HEK293T (cell line): ENCODE results near the gene MAFG.
A peak's percentile ranks its signal among the peaks of the same experiment; 100 is the strongest.

Experiments
- CTCF ChIA-PET: fragments of 350-600 bp; formaldehyde crosslinking; extraction: SDS; loops from one replicate; lab custom pipeline; 2021; ENCODE audit warnings: antibody characterized with exemption, inconsistent platforms; lab: Yijun Ruan, JAX
- POLR2A ChIA-PET: fragments of 350-600 bp; formaldehyde crosslinking; extraction: SDS; loops from one replicate; lab custom pipeline; 2020; ENCODE audit warnings: antibody characterized with exemption, inconsistent platforms; lab: Yijun Ruan, JAX
- DNase-seq: peaks from one replicate; pipeline ENCODE4 v3.0.0; 2012; ENCODE audit warnings: mixed read lengths; ENCODE audit errors: extremely low spot score
- ARNT ChIP-seq: fragments of 450-650 bp; IDR thresholded peaks from 2 replicates; pipeline ENCODE4 v1.6.1; 2017; ENCODE audit warnings: mild to moderate bottlenecking
- BHLHE40 ChIP-seq: fragments of 450-650 bp; IDR thresholded peaks from 2 replicates; pipeline ENCODE4 v1.6.1; 2016; ENCODE audit warnings: mild to moderate bottlenecking, moderate library complexity, borderline replicate concordance
- CTBP1 ChIP-seq: fragments of 450-650 bp; IDR thresholded peaks from 2 replicates; pipeline ENCODE4 v1.6.1; 2016; ENCODE audit warnings: borderline replicate concordance
- ELF4 ChIP-seq: fragments of 450-650 bp; IDR thresholded peaks from 2 replicates; pipeline ENCODE4 v1.6.1; 2017; ENCODE audit warnings: antibody characterized with exemption
- FOXA1 ChIP-seq: fragments of 450-650 bp; IDR thresholded peaks from 2 replicates; pipeline ENCODE4 v1.6.1; 2016; ENCODE audit warnings: mild to moderate bottlenecking
- FOXK2 ChIP-seq: fragments of 450-650 bp; IDR thresholded peaks from 2 replicates; pipeline ENCODE4 v1.6.1; 2016; ENCODE audit warnings: mild to moderate bottlenecking
- FOXM1 ChIP-seq: fragments of 450-650 bp; IDR thresholded peaks from 2 replicates; pipeline ENCODE4 v1.6.1; 2017; ENCODE audit warnings: mild to moderate bottlenecking, borderline replicate concordance
- HDGF ChIP-seq: fragments of 450-650 bp; IDR thresholded peaks from 2 replicates; pipeline ENCODE4 v1.6.1; 2017; ENCODE audit warnings: antibody characterized with exemption, borderline replicate concordance
- L3MBTL2 ChIP-seq: fragments of 450-650 bp; conservative IDR thresholded peaks from 2 replicates; pipeline ENCODE4 v1.6.1; 2016; ENCODE audit warnings: mild to moderate bottlenecking
- LEF1 ChIP-seq: fragments of 450-650 bp; IDR thresholded peaks from 2 replicates; pipeline ENCODE4 v1.6.1; 2017; ENCODE audit warnings: mild to moderate bottlenecking, borderline replicate concordance
- NFRKB ChIP-seq: fragments of 450-650 bp; IDR thresholded peaks from 2 replicates; pipeline ENCODE4 v1.6.1; 2016; ENCODE audit warnings: mild to moderate bottlenecking, moderate library complexity
- SP1 ChIP-seq: fragments of 450-650 bp; IDR thresholded peaks from 2 replicates; pipeline ENCODE4 v1.6.1; 2017
- SUZ12 ChIP-seq: fragments of 450-650 bp; IDR thresholded peaks from 2 replicates; pipeline ENCODE4 v1.6.1; 2016; ENCODE audit warnings: mild to moderate bottlenecking
- TARDBP ChIP-seq: fragments of 450-650 bp; IDR thresholded peaks from 2 replicates; pipeline ENCODE4 v1.6.1; 2016
- ZNF384 ChIP-seq: fragments of 450-650 bp; IDR thresholded peaks from 2 replicates; pipeline ENCODE4 v1.6.1; 2016
- TF ChIP-seq, protein P1 (sequence below): fragments of 450-650 bp; IDR thresholded peaks from 2 replicates; pipeline ENCODE4 v1.6.1; 2016

Gene MAFG

DNA sequence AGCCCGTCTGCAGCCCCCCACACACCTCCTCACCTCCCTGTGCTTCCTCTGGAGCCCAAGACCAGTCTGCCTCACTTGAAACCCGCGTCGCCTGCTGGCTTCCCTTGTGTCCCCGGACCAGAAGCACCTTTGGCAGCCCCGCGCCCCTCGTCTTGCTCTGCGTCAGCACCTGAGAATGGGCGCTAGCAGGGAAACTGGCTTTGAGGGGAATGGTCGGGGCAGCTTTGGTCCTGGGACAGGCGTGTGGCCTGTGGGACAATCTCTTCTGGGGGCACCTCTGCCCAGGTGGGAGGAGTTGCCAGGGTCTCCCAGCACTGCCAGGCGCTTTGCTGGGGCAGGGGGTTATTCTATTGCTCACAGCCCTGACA, 3.6 kb upstream of the MAFG start:
- DNase-seq = no peak
- POLR2A ChIA-PET = interaction anchor here (1.9 to 2.1 kb wide), 2 partner anchors 9 to 12 kb away, joined by 5 to 13 read pairs; no protein-coding TSS in a partner anchor
- CTCF ChIA-PET = no interaction called here
- TF ChIP-seq ZNF384 (no peak), FOXM1 (no peak), CTBP1 (no peak), TARDBP (no peak), BHLHE40 (no peak), SUZ12 (no peak), NFRKB (no peak), L3MBTL2 (no peak), ELF4 (no peak)
- TF ChIP-seq, protein P1, sequence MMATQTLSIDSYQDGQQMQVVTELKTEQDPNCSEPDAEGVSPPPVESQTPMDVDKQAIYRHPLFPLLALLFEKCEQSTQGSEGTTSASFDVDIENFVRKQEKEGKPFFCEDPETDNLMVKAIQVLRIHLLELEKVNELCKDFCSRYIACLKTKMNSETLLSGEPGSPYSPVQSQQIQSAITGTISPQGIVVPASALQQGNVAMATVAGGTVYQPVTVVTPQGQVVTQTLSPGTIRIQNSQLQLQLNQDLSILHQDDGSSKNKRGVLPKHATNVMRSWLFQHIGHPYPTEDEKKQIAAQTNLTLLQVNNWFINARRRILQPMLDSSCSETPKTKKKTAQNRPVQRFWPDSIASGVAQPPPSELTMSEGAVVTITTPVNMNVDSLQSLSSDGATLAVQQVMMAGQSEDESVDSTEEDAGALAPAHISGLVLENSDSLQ = no peak

DNA sequence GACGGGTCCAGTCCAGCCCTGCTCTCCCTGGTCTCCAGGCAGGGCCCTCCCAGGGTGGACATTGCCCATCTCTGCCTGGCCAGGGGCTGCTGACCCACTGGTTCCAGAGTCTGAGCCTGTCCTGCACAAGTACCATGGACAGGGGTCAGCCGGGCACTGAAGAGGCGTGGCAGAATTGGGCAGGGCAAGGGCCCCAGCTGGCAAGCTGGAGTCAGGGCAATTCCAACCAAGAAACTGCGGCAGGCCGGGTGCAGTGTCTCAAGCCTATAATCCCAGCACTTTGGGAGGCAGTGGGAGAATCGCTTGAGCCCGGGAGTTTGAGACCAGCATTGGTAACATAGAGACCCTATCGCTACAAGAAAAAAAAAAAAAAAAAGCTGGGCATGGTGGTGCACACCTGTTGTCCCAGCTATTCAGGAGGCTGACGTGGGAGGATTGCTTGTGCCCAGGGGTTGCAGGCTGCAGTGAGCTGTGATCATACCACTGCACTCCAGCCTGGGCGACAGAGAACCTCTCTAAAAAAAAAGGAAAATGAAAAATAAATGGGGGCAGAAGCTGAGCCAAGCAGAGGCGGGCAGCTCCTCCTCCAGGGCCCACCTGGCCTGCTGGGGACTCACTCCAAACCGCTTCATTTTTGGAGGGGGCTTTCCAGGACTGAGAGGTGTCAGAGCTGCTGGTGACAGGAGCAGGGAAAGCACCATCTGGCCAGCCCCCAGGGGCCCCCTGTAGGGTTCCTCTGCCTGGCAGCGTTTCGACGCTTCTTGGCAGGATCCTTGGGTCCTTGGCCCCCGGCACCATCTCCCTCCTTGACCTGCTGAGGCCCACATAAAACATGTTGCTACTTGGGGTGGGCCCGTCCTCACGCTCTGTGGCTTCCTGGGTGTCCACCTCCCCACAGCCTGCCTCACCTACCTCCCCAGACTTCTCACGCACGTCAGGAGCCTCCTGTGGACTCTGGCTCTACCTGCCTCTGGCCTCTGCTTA, 2.9 kb upstream of the MAFG start:
- ChIA-PET CTCF (interaction anchor here (0.5 kb wide), 1 partner anchor 100 kb away, joined by 5 read pairs; no protein-coding TSS in a partner anchor), POLR2A (interaction anchor here (1.1 to 5.2 kb wide), 4 partner anchors 7 to 60 kb away, joined by 4 to 26 read pairs (median 9); partner anchors contain the start of gene ARHGDIA)
- no peak for TF ChIP-seq FOXA1
- TF ChIP-seq TARDBP = no peak
- no peak for TF ChIP-seq NFRKB
- TF ChIP-seq ZNF384 = no peak
- no peak for TF ChIP-seq FOXM1
- no peak for TF ChIP-seq BHLHE40
- no peak for TF ChIP-seq ARNT
- TF ChIP-seq L3MBTL2 = no peak
- TF ChIP-seq, protein P1 = no peak
- TF ChIP-seq FOXK2 = no peak
- no peak for TF ChIP-seq SP1
- no peak for DNase-seq

DNA sequence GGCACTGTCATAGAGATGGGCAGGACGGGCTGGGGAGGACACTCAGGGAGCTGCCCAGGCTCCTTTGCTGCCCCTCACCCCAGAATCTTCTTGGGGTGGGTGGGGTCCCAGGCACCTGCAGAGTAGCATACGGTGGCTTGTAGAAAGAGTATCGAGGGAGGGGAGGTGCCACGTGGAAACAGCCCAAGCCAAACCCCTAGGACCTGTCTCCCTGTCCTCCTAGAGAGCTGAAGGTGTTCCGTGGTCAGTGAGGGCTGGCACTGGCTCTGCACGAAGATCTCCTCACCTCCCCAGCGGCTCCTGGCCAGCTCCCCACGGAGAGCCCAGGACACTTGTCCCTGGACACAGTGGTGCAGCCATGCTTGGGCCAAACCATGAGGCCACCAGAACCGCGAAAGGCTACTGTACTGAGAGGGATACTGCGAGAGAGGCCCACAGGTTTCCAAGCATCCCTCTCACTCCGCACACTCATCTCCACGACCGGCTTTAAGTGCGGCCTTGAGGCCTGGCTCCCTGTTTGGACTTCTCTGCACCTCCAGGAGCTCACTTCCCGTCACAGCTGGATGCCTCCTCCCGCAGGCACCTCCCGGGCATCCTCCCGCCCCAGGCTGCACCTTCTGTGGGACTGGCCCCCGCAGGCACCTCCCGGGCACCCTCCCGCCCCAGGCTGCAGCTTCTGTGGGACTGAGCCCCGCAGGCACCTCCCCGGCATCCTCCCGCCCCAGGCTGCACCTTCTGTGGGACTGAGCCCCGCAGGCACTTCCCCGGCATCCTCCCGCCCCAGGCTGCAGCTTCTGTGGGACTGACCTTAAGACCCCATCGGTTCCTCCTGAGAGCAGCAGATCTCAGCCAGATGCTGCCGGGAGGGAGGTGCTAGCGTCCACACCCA, 2.0 kb upstream of the MAFG start:
- ChIA-PET POLR2A (interaction anchor here (0.6 to 5.2 kb wide), 4 partner anchors 8 to 60 kb away, joined by 3 to 26 read pairs (median 6); partner anchors contain the start of gene ARHGDIA), CTCF (interaction anchor here (1.8 kb wide), 1 partner anchor 30 kb away, joined by 6 read pairs; no protein-coding TSS in a partner anchor)
- TF ChIP-seq TARDBP (no peak), SP1 (no peak), ARNT (no peak), HDGF (no peak), CTBP1 (no peak), BHLHE40 (no peak), FOXA1 (no peak), FOXK2 (no peak), L3MBTL2 (no peak)
- no peak for DNase-seq

DNA sequence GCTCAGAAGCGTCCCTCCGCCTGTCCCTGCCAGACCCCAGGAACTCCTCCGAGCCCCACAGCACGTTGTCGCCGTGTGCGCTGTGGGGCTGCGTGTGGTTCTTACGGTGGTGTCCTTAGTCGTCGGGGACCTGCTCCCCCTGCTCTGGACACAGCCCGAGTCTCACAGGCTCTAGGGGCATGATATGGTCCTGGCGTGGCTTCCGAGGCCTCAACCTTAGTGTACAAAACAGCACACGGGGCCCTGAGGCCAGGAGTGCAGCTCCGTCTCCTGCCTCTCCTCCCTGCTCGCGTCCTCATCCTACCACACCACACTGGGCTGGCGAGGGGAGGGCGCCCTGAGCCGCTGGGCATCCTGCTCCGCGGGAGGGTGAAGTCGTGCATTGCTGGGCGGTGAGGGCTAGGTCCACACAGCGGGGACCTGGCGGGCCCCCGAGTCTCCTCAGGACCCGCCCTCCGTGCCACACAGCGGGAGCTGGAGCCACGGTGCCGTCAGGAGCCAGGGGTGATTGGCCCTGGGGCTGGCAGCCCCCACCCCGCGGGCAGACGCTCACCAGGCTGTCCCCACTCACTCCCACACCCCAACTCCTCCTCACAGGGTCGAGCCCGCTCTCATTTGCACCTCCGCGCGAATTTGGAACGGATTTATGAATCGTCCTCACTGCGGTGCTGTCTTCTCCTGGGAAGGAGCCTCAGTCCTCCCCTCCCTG, 1.2 kb upstream of the MAFG start:
- no peak for TF ChIP-seq FOXK2
- TF ChIP-seq, protein P1 = no peak
- TF ChIP-seq SUZ12 = no peak
- 0 out of 2 replicates have a peak, but pooled peaks have one; percentile 6 for TF ChIP-seq L3MBTL2
- no peak for TF ChIP-seq FOXA1
- no peak for TF ChIP-seq TARDBP
- no peak for TF ChIP-seq LEF1
- 0 out of 2 replicates have a peak, but pooled peaks have one; percentile 13 for TF ChIP-seq HDGF
- no peak for TF ChIP-seq BHLHE40
- POLR2A ChIA-PET = interaction anchor here (0.6 to 5.2 kb wide), 9 partner anchors 8 to 95 kb away, joined by 3 to 37 read pairs (median 4); partner anchors contain the start of genes ARHGDIA, MCRIP1, NOTUM and PYCR1
- DNase-seq = no peak
- CTCF ChIA-PET = interaction anchor here (0.7 to 1.8 kb wide), 3 partner anchors 8 to 364 kb away, joined by 3 to 6 read pairs (median 4); partner anchors contain the start of gene PYCR1
